Stomach (tissue), 4 donors: ENCODE measurements around the gene MIP.
"Not testable (repeated sequence)": the region's sequence is repeated elsewhere in the genome, so short reads cannot be mapped to it uniquely, and the experiment has no call there.

Experiments used
- EP300 ChIP-seq: sonication (generic); formaldehyde crosslinking; IDR thresholded peaks from one replicate; pipeline ENCODE4 v1.6.1; 2017; ENCODE audit warnings: antibody characterized with exemption
- POLR2A ChIP-seq, 4 donors: fragments of 450-650 bp; IDR thresholded peaks; one replicate each; pipeline ENCODE4 v1.6.1; 2016; ENCODE audit warnings: antibody characterized with exemption in 4 of 4, control low read depth in 2 of 4, mild to moderate bottlenecking in 1 of 4, moderate library complexity in 1 of 4
- POLR2AphosphoS5 ChIP-seq, 3 donors: sonication (generic); formaldehyde crosslinking; IDR thresholded peaks; one replicate each; pipeline ENCODE4 v1.6.1; 2016; ENCODE audit warnings: antibody characterized with exemption in 3 of 3
- TF ChIP-seq, protein P1 (sequence below), 7 experiments: fragments of 450-650 bp in 4 of 7; fragments of 200-600 bp in 3 of 7; sonication (generic) in 3 of 7; IDR thresholded peaks; one replicate each; pipeline ENCODE4 v1.5.1; 2016 to 2019; ENCODE audit warnings: antibody characterized with exemption in 7 of 7, control low read depth in 2 of 7, mild to moderate bottlenecking in 1 of 7

DNA sequence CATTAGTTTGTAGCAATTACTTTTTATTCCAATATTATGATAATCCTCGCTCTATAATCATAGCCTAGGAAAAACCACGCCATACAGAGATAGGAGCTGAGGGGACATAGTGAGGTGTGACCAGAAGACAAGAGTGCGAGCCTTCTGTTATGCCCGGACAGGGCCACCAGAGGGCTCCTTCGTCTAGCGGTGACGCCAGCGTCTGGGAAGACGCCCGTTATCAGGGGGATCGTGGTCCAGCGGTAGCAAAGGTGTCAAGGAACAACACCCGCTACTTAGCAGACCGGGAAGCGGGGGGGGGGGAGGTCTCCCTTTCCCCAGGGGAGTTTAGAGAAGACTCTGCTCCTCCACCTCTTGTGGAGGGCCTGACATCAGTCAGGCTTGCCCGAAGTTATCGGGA is 42.2 kb upstream of the MIP start:
- TF ChIP-seq, protein P1, sequence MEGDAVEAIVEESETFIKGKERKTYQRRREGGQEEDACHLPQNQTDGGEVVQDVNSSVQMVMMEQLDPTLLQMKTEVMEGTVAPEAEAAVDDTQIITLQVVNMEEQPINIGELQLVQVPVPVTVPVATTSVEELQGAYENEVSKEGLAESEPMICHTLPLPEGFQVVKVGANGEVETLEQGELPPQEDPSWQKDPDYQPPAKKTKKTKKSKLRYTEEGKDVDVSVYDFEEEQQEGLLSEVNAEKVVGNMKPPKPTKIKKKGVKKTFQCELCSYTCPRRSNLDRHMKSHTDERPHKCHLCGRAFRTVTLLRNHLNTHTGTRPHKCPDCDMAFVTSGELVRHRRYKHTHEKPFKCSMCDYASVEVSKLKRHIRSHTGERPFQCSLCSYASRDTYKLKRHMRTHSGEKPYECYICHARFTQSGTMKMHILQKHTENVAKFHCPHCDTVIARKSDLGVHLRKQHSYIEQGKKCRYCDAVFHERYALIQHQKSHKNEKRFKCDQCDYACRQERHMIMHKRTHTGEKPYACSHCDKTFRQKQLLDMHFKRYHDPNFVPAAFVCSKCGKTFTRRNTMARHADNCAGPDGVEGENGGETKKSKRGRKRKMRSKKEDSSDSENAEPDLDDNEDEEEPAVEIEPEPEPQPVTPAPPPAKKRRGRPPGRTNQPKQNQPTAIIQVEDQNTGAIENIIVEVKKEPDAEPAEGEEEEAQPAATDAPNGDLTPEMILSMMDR (IDR thresholded peaks at IDR 0.05) = peak in 3 of 7 experiments; percentile 25 to 45 (median 32)
- TF ChIP-seq POLR2A (IDR thresholded peaks at IDR 0.05); POLR2AphosphoS5 (IDR thresholded peaks at IDR 0.05); EP300: not testable (repeated sequence)
